Esophagus squamous epithelium (tissue), 4 donors: ENCODE data around the gene YIF1A.

ENCODE experiments used
- CTCF ChIP-seq, 6 experiments: fragments of 450-650 bp in 4 of 6; fragments of 200-600 bp in 2 of 6; sonication (generic) in 2 of 6; IDR thresholded peaks; one replicate each; pipeline ENCODE4 v1.5.1; 2016 to 2019; ENCODE audit warnings: antibody characterized with exemption in 6 of 6, mild to moderate bottlenecking in 4 of 6, moderate library complexity in 4 of 6
- POLR2A ChIP-seq, 4 donors: fragments of 450-650 bp; IDR thresholded peaks; one replicate each; pipeline ENCODE4 v1.6.1; 2017; ENCODE audit warnings: antibody characterized with exemption in 4 of 4, mild to moderate bottlenecking in 4 of 4, moderate library complexity in 3 of 4

GRCh38 chr11:66287211-66287888 lies 1.6 kb downstream of the YIF1A start:
- TF ChIP-seq CTCF (IDR thresholded peaks at IDR 0.05) (no peak), POLR2A (IDR thresholded peaks at IDR 0.05) (no peak)
